Stimulated activated CD4-positive, alpha-beta T cell treated with anti-CD3 and anti-CD28 coated beads, Interleukin-2, amount 100 ng/mL, for 24 hours (primary cell): Measurements from ENCODE around the gene REX1BD.

Source experiments
- DNase-seq, 2 donors: peaks; one replicate each; pipeline ENCODE4 v3.0.0-alpha.2; 2020

The REX1BD gene

GRCh38 chr19:18618236-18618635, 29.6 kb downstream of the REX1BD start:
- DNase-seq: no peak

- no peak for DNase-seq
Measured at GRCh38 chr19:18620311-18620710, 31.7 kb downstream of the REX1BD start.

- DNase-seq: no peak
Measured at GRCh38 chr19:18620902-18621301, 32.3 kb downstream of the REX1BD start.

- no peak for DNase-seq
Measured at GRCh38 chr19:18626906-18627305, 38.3 kb downstream of the REX1BD start.

- no peak for DNase-seq
Measured at GRCh38 chr19:18629166-18630088, 40.8 kb downstream of the REX1BD start.

GRCh38 chr19:18633321-18633720, 44.7 kb downstream of the REX1BD start:
- DNase-seq: no peak

GRCh38 chr19:18634612-18635297, 46.2 kb downstream of the REX1BD start:
- DNase-seq: no peak

- no peak for DNase-seq
Measured at GRCh38 chr19:18635831-18636182, 47.2 kb downstream of the REX1BD start.

GRCh38 chr19:18636183-18636968, 47.8 kb downstream of the REX1BD start:
- peak; percentile 99 to 100 for DNase-seq

GRCh38 chr19:18636969-18637629, 48.5 kb downstream of the REX1BD start, which contains the start of gene KLHL26:
KLHL26 (plus strand) TSS chr19:18637028; CDS start chr19:18637055, 27 bp downstream.
- DNase-seq: no peak

- DNase-seq: peak in 1 of 2 donors; percentile 19
Measured at GRCh38 chr19:18637673-18638630, 49.4 kb downstream of the REX1BD start.

- DNase-seq: no peak
Measured at GRCh38 chr19:18639706-18640243, 51.2 kb downstream of the REX1BD start.
